Adrenal gland (tissue), 12 donors: ENCODE measurements around the gene TMEM132D. TPM values are rescaled to one million over a fixed set of nuclear protein-coding genes. Genes with fewer than 3 reads are reported as not detected.

Experiments used
- DNase-seq, 7 donors: peaks; one replicate each; pipeline ENCODE4 v3.0.0-alpha.2; 2019 to 2020
- H3K27ac ChIP-seq, 5 donors: fragments of 200-600 bp; sonication (generic) in 4 of 5; 1 replicate in 3 of 5; 2 replicates in 2 of 5; pipeline versions ENCODE4 v1.5.1 to v1.8.0; 2016 to 2020; ENCODE audit warnings: mild to moderate bottlenecking in 1 of 5
- H3K27me3 ChIP-seq: fragments of 200-600 bp; 2 replicates; pipeline ENCODE4 v1.8.0; 2021
- H3K36me3 ChIP-seq, 2 donors: fragments of 200-600 bp; replicated peaks in 1 of 2; 1 replicate in 1 of 2; 2 replicates in 1 of 2; pipeline versions ENCODE4 v1.5.1 to v1.8.0; 2018 to 2022
- H3K4me1 ChIP-seq, 2 donors: fragments of 200-600 bp; replicated peaks in 1 of 2; 1 replicate in 1 of 2; 2 replicates in 1 of 2; pipeline versions ENCODE4 v1.5.1 to v1.8.0; 2018 to 2021
- H3K4me3 ChIP-seq, 4 donors: fragments of 200-600 bp; sonication (generic) in 3 of 4; one replicate each; pipeline ENCODE4 v1.5.1; 2016 to 2018
- H3K9me3 ChIP-seq, 3 donors: fragments of 200-600 bp; sonication (generic) in 1 of 3; replicated peaks in 1 of 3; 1 replicate in 2 of 3; 2 replicates in 1 of 3; pipeline versions ENCODE4 v1.5.1 to v1.8.0; 2016 to 2021
- CTCF ChIP-seq, 6 experiments: fragments of 450-650 bp in 4 of 6; fragments of 200-600 bp in 2 of 6; sonication (generic) in 1 of 6; IDR thresholded peaks; 1 replicate in 5 of 6; 2 replicates in 1 of 6; pipeline versions ENCODE4 v1.5.1 to v1.8.0; 2016 to 2021; ENCODE audit warnings: antibody characterized with exemption in 6 of 6, mild to moderate bottlenecking in 2 of 6, moderate library complexity in 1 of 6
- POLR2A ChIP-seq, 2 donors: fragments of 450-650 bp; IDR thresholded peaks; one replicate each; pipeline ENCODE4 v1.6.1; 2017; ENCODE audit warnings: antibody characterized with exemption in 2 of 2, mild to moderate bottlenecking in 2 of 2, moderate library complexity in 1 of 2
- WGBS, 4 donors: extraction: QIAGEN DNeasy Blood & Tissue Kit in 2 of 4; methylation state at CpG; one replicate each; pipeline versions ENCODE4 v1.1.5 to v1.1.7; 2013 to 2017; 5-methylcytosine and 5-hydroxymethylcytosine counted together
- intact Hi-C, 2 donors: fragments of 100-400 bp; cut with DNase I; formaldehyde crosslinking; loops; one replicate each; pipeline versions ENCODE4 v1.14.1 to v1.15.0; 2022 to 2023
- polyA plus RNA-seq, 3 donors: library from polyadenylated mRNA; stranded (reverse); fragments of 200-250 nt in 2 of 3; fragments of 350-450 nt in 1 of 3; fragmentation: Illumina TruSeq in 1 of 3; extraction: RNeasy Lipid Tissue Mini Kit (QIAGEN cat#74804) in 1 of 3; gene quantifications; one replicate each; pipeline ENCODE4 v1.2.3, GENCODE V29; 2013 to 2014
- total RNA-seq, 9 donors: library from RNA; depleted of rRNA in 4 of 9; stranded (reverse); fragments of >200 nt in 4 of 9; fragments of 120-200 nt in 1 of 9; fragmentation: NEBNext Ultra II Directional in 1 of 9; extraction: Animal tissue kit (Norgen Biotek cat#: 25700) in 1 of 9; gene quantifications; one replicate each; pipeline versions ENCODE4 v1.1.0 to v1.2.4, GENCODE V29; 2013 to 2023
- donor health status: healthy with polysubstance abuse.
- donor health status: Bipolar disorder and iron deficiency.
- donor health status: DM: yes; HTN: yes; CAD: no.
- donor health status: DM: no; HTN: no; CAD: no.
- donor health status: DM: no; HTN: no; CAD: no.
- donor health status: DM: yes; HTN: yes; CAD: no.

TMEM132D gene
- total and polyA plus RNA-seq, 12 donors: 0.03 to 0.83 (median 0.35) TPM; not detected in 8

- TF ChIP-seq POLR2A (IDR thresholded peaks at IDR 0.05) (no peak), CTCF (IDR thresholded peaks at IDR 0.05) (no peak)
- Histone ChIP-seq H3K9me3 (no peaks in the 10 kb centered on the region), H3K4me3 (no peak overlapping the region), H3K4me1 (no peaks in the 10 kb centered on the region), H3K36me3 (no peaks in the 10 kb centered on the region), H3K27me3 (no peaks in the 10 kb centered on the region), H3K27ac (no peak overlapping the region)
- DNase-seq: peak in 1 of 7 donors; percentile 52
- intact Hi-C loops: no loop called here
- WGBS, 4 donors: 57 to 68% (median 63%) methylated on average over 2 to 7 of the region's 7 CpGs
These were observed 758.4 kb downstream of the TMEM132D start for GRCh38 chr12:129145381-129145780.

GRCh38 chr12:129138776-129139175 is 765.0 kb downstream of the TMEM132D start:
- no peak for DNase-seq
- no peak overlapping the region for H3K4me3 ChIP-seq
- no peaks in the 10 kb centered on the region for H3K4me1 ChIP-seq
- no peaks in the 10 kb centered on the region for H3K36me3 ChIP-seq
- H3K27me3 ChIP-seq: no peaks in the 10 kb centered on the region
- TF ChIP-seq CTCF (IDR thresholded peaks at IDR 0.05): no peak
- no peak for TF ChIP-seq POLR2A (IDR thresholded peaks at IDR 0.05)
- 20 to 56% (median 43%) methylated on average over 4 of the region's 4 CpGs for WGBS, 4 donors
- H3K9me3 ChIP-seq: no peaks in the 10 kb centered on the region
- H3K27ac ChIP-seq: no peak overlapping the region
- intact Hi-C loops: no loop called here

GRCh38 chr12:129136694-129137325 is 767.0 kb downstream of the TMEM132D start:
- Histone ChIP-seq H3K4me3 (no peak overlapping the region), H3K9me3 (no peaks in the 10 kb centered on the region), H3K27me3 (no peaks in the 10 kb centered on the region), H3K4me1 (no peaks in the 10 kb centered on the region), H3K27ac (no peak overlapping the region), H3K36me3 (no peaks in the 10 kb centered on the region)
- WGBS, 4 donors: 91 to 96% (median 92%) methylated on average over 3 of the region's 3 CpGs
- DNase-seq: no peak
- intact Hi-C loops: no loop called here
- no peak for TF ChIP-seq POLR2A (IDR thresholded peaks at IDR 0.05)
- no peak for TF ChIP-seq CTCF (IDR thresholded peaks at IDR 0.05)

GRCh38 chr12:129127771-129128170 is 776.1 kb downstream of the TMEM132D start:
- H3K9me3 ChIP-seq: no peaks in the 10 kb centered on the region
- H3K4me3 ChIP-seq: no peak overlapping the region
- no peaks in the 10 kb centered on the region for H3K27me3 ChIP-seq
- intact Hi-C loops: no loop called here
- 70 to 84% (median 78%) methylated on average over 11 to 12 of the region's 12 CpGs for WGBS, 4 donors
- DNase-seq: no peak
- TF ChIP-seq POLR2A (IDR thresholded peaks at IDR 0.05) (no peak), CTCF (IDR thresholded peaks at IDR 0.05) (no peak)
- no peak overlapping the region for H3K27ac ChIP-seq
- H3K36me3 ChIP-seq: no peaks in the 10 kb centered on the region
- no peaks in the 10 kb centered on the region for H3K4me1 ChIP-seq
